Endothelial cell of umbilical vein (primary cell): ENCODE results near the gene DHRS2. TPM values are rescaled to one million over a fixed set of nuclear protein-coding genes. Genes with fewer than 3 reads are reported as not detected.

ENCODE experiments used
- BruUV-seq: library from RNA; stranded (reverse); fragments of 400-500 nt; replicated peaks from 2 replicates; lab custom pipeline; 2021; lab: Mats Ljungman, UMichigan
- CTCF ChIA-PET: fragments of 300-600, 350-600 bp; sonication (Branson Sonifier 250); formaldehyde crosslinking; loops from one replicate; lab custom pipeline; 2021; ENCODE audit warnings: antibody characterized with exemption, inconsistent platforms; lab: Charles Lee
- POLR2A ChIA-PET: fragments of 300-600, 350-600 bp; sonication (Branson Sonifier 250); formaldehyde crosslinking; loops from one replicate; lab custom pipeline; 2021; ENCODE audit warnings: antibody characterized with exemption, inconsistent platforms; lab: Charles Lee
- DNase-seq: peaks from one replicate; pipeline ENCODE4 v3.0.0-alpha.2; 2011; ENCODE audit warnings: low read depth, low spot score
- FAIRE-seq: peaks from 2 replicates; lab custom pipeline; 2011; peaks lifted over from hg19 to GRCh38; lab: Jason Lieb, UNC
- H2AFZ ChIP-seq: 2 replicates; pipeline ENCODE4 v1.6.0; 2012; ENCODE audit warnings: low read depth, low read length, control low read depth, inconsistent platforms
- H3K27ac ChIP-seq: 2 replicates; pipeline ENCODE4 v1.5.1; 2011; ENCODE audit warnings: low read depth, mild to moderate bottlenecking, control low read depth, low read length, moderate library complexity; ENCODE audit not compliant: insufficient read depth
- H3K27me3 ChIP-seq, 2 experiments: 2 replicates each; pipeline versions ENCODE4 v1.6.0 to v1.6.1; 2011; ENCODE audit warnings: low read length in 2 of 2, mixed read lengths in 1 of 2; ENCODE audit not compliant: control insufficient read depth in 2 of 2, insufficient read depth in 2 of 2
- H3K36me3 ChIP-seq, 2 experiments: 2 replicates in 1 of 2; 3 replicates in 1 of 2; pipeline ENCODE4 v1.5.1; 2011; ENCODE audit warnings: low read length in 2 of 2, mild to moderate bottlenecking in 1 of 2, moderate library complexity in 1 of 2; ENCODE audit not compliant: control insufficient read depth in 2 of 2, insufficient read depth in 2 of 2; ENCODE audit errors: extremely low read depth in 1 of 2
- H3K4me1 ChIP-seq: 3 replicates; pipeline ENCODE4 v1.5.1; 2011; ENCODE audit warnings: mild to moderate bottlenecking, low read length; ENCODE audit not compliant: control insufficient read depth, insufficient read depth; ENCODE audit errors: extremely low read depth
- H3K4me2 ChIP-seq: 2 replicates; pipeline ENCODE4 v1.6.1; 2011; ENCODE audit warnings: low read length, control low read depth, mixed read lengths; ENCODE audit not compliant: insufficient read depth
- H3K4me3 ChIP-seq, 3 experiments: fragments of 200-600 bp in 1 of 3; sonication (generic), shearing (Covaris generic) in 1 of 3; replicated peaks in 1 of 3; 2 replicates each; pipeline ENCODE4 v1.5.1; 2011 to 2016; ENCODE audit warnings: control low read depth in 3 of 3, low read length in 3 of 3, mild to moderate bottlenecking in 2 of 3, inconsistent platforms in 1 of 3, low read depth in 1 of 3, moderate library complexity in 1 of 3; ENCODE audit not compliant: insufficient read depth in 1 of 3
- H3K79me2 ChIP-seq: 2 replicates; pipeline ENCODE4 v1.6.0; 2012; ENCODE audit warnings: low read length, inconsistent platforms; ENCODE audit not compliant: control insufficient read depth, insufficient read depth
- H3K9ac ChIP-seq: replicated peaks from 2 replicates; pipeline ENCODE3; 2011; ENCODE audit warnings: low read length, control low read depth; ENCODE audit not compliant: insufficient read depth; ENCODE audit errors: extremely low read depth
- H3K9me1 ChIP-seq: replicated peaks from 3 replicates; pipeline ENCODE4 v1.6.0; 2011; ENCODE audit warnings: mild to moderate bottlenecking, low read length; ENCODE audit not compliant: control insufficient read depth, insufficient read depth; ENCODE audit errors: extremely low read depth
- H3K9me3 ChIP-seq: replicated peaks from 2 replicates; pipeline ENCODE4 v1.5.1; 2012; ENCODE audit warnings: low read length, inconsistent platforms; ENCODE audit not compliant: control insufficient read depth, insufficient read depth
- H4K20me1 ChIP-seq: replicated peaks from 2 replicates; pipeline ENCODE3; 2011; ENCODE audit warnings: mild to moderate bottlenecking, low read length; ENCODE audit not compliant: control insufficient read depth, insufficient read depth; ENCODE audit errors: extremely low read depth
- CTCF ChIP-seq, 2 donors: IDR thresholded peaks; 1 replicate in 1 of 2; 2 replicates in 1 of 2; pipeline ENCODE4 v1.5.1; 2011; ENCODE audit warnings: low read length in 2 of 2, mild to moderate bottlenecking in 2 of 2, moderate library complexity in 2 of 2, control low read depth in 1 of 2, inconsistent platforms in 1 of 2, low read depth in 1 of 2; ENCODE audit not compliant: insufficient read depth in 1 of 2; ENCODE audit errors: extremely low read depth in 1 of 2
- EZH2 ChIP-seq: IDR thresholded peaks from 2 replicates; pipeline ENCODE4 v1.6.1; 2012; ENCODE audit warnings: borderline replicate concordance, low read depth, mild to moderate bottlenecking, moderate library complexity, low read length, inconsistent platforms; ENCODE audit not compliant: severe bottlenecking
- FOS ChIP-seq: IDR thresholded peaks from 2 replicates; pipeline ENCODE4 v1.6.1; 2011; ENCODE audit warnings: mild to moderate bottlenecking, low read length, moderate library complexity, borderline replicate concordance; ENCODE audit not compliant: insufficient read depth
- GATA2 ChIP-seq: IDR thresholded peaks from 2 replicates; pipeline ENCODE4 v1.7.0; 2011; ENCODE audit warnings: low read depth, mild to moderate bottlenecking, moderate library complexity, mixed read lengths, low read length; ENCODE audit not compliant: insufficient read length, insufficient read depth
- JUN ChIP-seq: IDR thresholded peaks from 2 replicates; pipeline ENCODE4 v1.6.1; 2011; ENCODE audit warnings: borderline replicate concordance, low read depth; ENCODE audit not compliant: insufficient read length, insufficient read depth
- MAX ChIP-seq: IDR thresholded peaks from 2 replicates; pipeline ENCODE4 v1.6.1; 2011; ENCODE audit not compliant: insufficient read depth, insufficient read length
- MYC ChIP-seq: IDR thresholded peaks from one replicate; pipeline ENCODE4 v1.6.1; 2011; ENCODE audit warnings: mild to moderate bottlenecking, low read depth, low read length
- POLR2A ChIP-seq: IDR thresholded peaks from 2 replicates; pipeline ENCODE4 v1.6.1; 2012; ENCODE audit warnings: low read depth, mild to moderate bottlenecking, control low read depth, low read length
- POLR2AphosphoS5 ChIP-seq: IDR thresholded peaks from 2 replicates; pipeline ENCODE4 v1.6.1; 2012; ENCODE audit warnings: low read depth, mild to moderate bottlenecking, control low read depth, low read length, moderate library complexity; ENCODE audit not compliant: insufficient read depth
- dilution Hi-C: fragments of 300-500 bp; cut with MboI; formaldehyde crosslinking; loops from one replicate; pipeline ENCODE4 v1.15.0; 2019; ENCODE audit warnings: low sequenced_read_pairs; ENCODE audit not compliant: extremely low pct_ligation_motif_present
- intact Hi-C: fragments of 100-400 bp; cut with micrococcal nuclease; formaldehyde crosslinking; loops from one replicate; pipeline ENCODE4 v1.10.0; 2022
- polyA plus RNA-seq, 4 experiments: library from polyadenylated mRNA; depleted of rRNA in 3 of 4; stranded (reverse) in 3 of 4; unstranded in 1 of 4; fragments of >200 nt; gene quantifications; 2 replicates each; pipeline versions ENCODE4 v1.2.1 to v1.2.3, GENCODE V29; 2011 to 2012; ENCODE audit warnings: missing spikeins in 1 of 4
- total RNA-seq: library from RNA; stranded (reverse); gene quantifications from 2 replicates; pipeline ENCODE4 v1.2.3, GENCODE V29; 2021

DHRS2 gene
- total and polyA plus RNA-seq, 2 donors (not counting 3 experiments of a cell fraction or from before 2014, with no cell fraction given), result 0.10 TPM; not detected in 1

- Histone ChIP-seq H3K27me3 (no peaks in the 10 kb centered on the region), H3K4me2 (no peak overlapping the region), H3K36me3 (no peaks in the 10 kb centered on the region), H3K79me2 (no peaks in the 10 kb centered on the region), H3K9me1 (no peaks in the 10 kb centered on the region), H3K4me1 (no peaks in the 10 kb centered on the region), H2AFZ (no peak overlapping the region), H3K9ac (no peak overlapping the region), H3K9me3 (no peaks in the 10 kb centered on the region), H3K27ac (no peak overlapping the region), H4K20me1 (no peaks in the 10 kb centered on the region), H3K4me3 (no peak overlapping the region)
- TF ChIP-seq EZH2 (no peak), MYC (no peak), FOS (no peak), MAX (no peak), POLR2AphosphoS5 (no peak), CTCF (IDR thresholded peaks at IDR 0.05; ENCODE audit: extremely low read depth in 1 of 2, insufficient read depth in 1 of 2, low read depth in 1 of 2, low read length in 2 of 2) (no peak), POLR2A (no peak), JUN (no peak), GATA2 (no peak)
- no peak for DNase-seq
- dilution Hi-C loops, result no loop called here
- intact Hi-C loops, result no loop called here
- CTCF ChIA-PET, result interaction anchor here (4.0 kb wide), 1 partner anchor 28 kb away, joined by 20 read pairs; no protein-coding TSS in a partner anchor
- POLR2A ChIA-PET, result no interaction called here
- FAIRE-seq, result no peak
- BruUV-seq, result no TSS peak
Observed at GRCh38 chr14:23604675-23605170, 31.4 kb upstream of the DHRS2 start.
